ENCODE measurements around the gene LCN12. TPM values are rescaled to one million over a fixed set of nuclear protein-coding genes. Genes with fewer than 3 reads are reported as not detected.

LCN12 gene
- total RNA-seq, result 0.34 TPM in 1 of 2 replicates, not detected in the other

GRCh38 chr9:136951541-136952320, at the start of gene LCN12:
Gene LCN12, plus strand, starts transcription at chr9:136952273. Its CDS starts 55 bp downstream, at chr9:136952328.

GRCh38 chr9:136944519-136945332, 7.3 kb upstream of the LCN12 start, which contains the start of the genes C8G and FBXW5:
Gene C8G, plus strand, starts transcription at chr9:136945243. Its CDS starts 78 bp downstream, at chr9:136945321.
Gene FBXW5, minus strand, starts transcription at chr9:136944738. Its CDS starts 655 bp downstream, at chr9:136944083.

GRCh38 chr9:136977223-136977622, 25.1 kb downstream of the LCN12 start, which contains the start of gene PTGDS:
Gene PTGDS, plus strand, starts transcription at chr9:136977504. Its CDS starts 75 bp downstream, at chr9:136977579.

GRCh38 chr9:136982232-136983051, 30.4 kb downstream of the LCN12 start, which contains the start of gene LCNL1:
Gene LCNL1, plus strand, starts transcription at chr9:136982993. Its CDS starts 594 bp downstream, at chr9:136983587.

GRCh38 chr9:136991993-136992818, 40.1 kb downstream of the LCN12 start, which contains the start of gene PAXX:
Gene PAXX, plus strand, starts transcription at chr9:136992422. Its CDS starts 22 bp downstream, at chr9:136992444.

GRCh38 chr9:136996361-136997292, 44.6 kb downstream of the LCN12 start, which contains the start of gene CLIC3:
Gene CLIC3, minus strand, starts transcription at chr9:136996568. Its CDS starts 25 bp downstream, at chr9:136996543.

Other genes with a start within 250 kb of the LCN12 start
- gene DIPK1B, start 239.7 kb upstream of the LCN12 start, total RNA-seq, result under 0.01 and 1.00 TPM in 2 replicates
- not detected in 2 replicates for gene LCN10, start 209.3 kb upstream of the LCN12 start, total RNA-seq
- gene LCN6, start 203.7 kb upstream of the LCN12 start, total RNA-seq, result not detected in 2 replicates
- gene LCN8, start 194.0 kb upstream of the LCN12 start, total RNA-seq, result not detected in 2 replicates
- not detected in 2 replicates for gene LCN15, start 187.8 kb upstream of the LCN12 start, total RNA-seq
- gene TMEM141, start 160.9 kb upstream of the LCN12 start, total RNA-seq, result 63.2 and 150 TPM in 2 replicates
- under 0.01 and 0.28 TPM in 2 replicates for gene CCDC183, start 155.9 kb upstream of the LCN12 start, total RNA-seq
- gene RABL6, start 144.3 kb upstream of the LCN12 start, total RNA-seq, result 73.4 and 86.8 TPM in 2 replicates
- gene AJM1, start 109.8 kb upstream of the LCN12 start, total RNA-seq, result 2.1 and 3.4 TPM in 2 replicates
- gene PHPT1, start 102.9 kb upstream of the LCN12 start, total RNA-seq, result 88.2 and 91.8 TPM in 2 replicates
- 1.4 and 6.5 TPM in 2 replicates for gene MAMDC4, start 99.9 kb upstream of the LCN12 start, total RNA-seq
- 269 and 274 TPM in 2 replicates for gene EDF1, start 86.0 kb upstream of the LCN12 start, total RNA-seq
- gene TRAF2, start 65.8 kb upstream of the LCN12 start, total RNA-seq, result 9.9 and 24.1 TPM in 2 replicates
- gene FBXW5, start 7.5 kb upstream of the LCN12 start, total RNA-seq, result 107 and 164 TPM in 2 replicates
- 0.28 TPM in 1 of 2 replicates, not detected in the other for gene C8G, start 7.0 kb upstream of the LCN12 start, total RNA-seq
- gene PTGDS, start 25.2 kb downstream of the LCN12 start, total RNA-seq, result not detected in 2 replicates
- gene LCNL1, start 30.7 kb downstream of the LCN12 start, total RNA-seq, result not detected in 2 replicates
- gene PAXX, start 40.1 kb downstream of the LCN12 start, total RNA-seq, result 7.8 and 9.9 TPM in 2 replicates
- gene CLIC3, start 44.3 kb downstream of the LCN12 start, total RNA-seq, result 4.4 and 6.7 TPM in 2 replicates
- gene ABCA2, start 76.0 kb downstream of the LCN12 start, total RNA-seq, result 4.1 and 48.2 TPM in 2 replicates
- not detected in 2 replicates for gene FUT7, start 79.8 kb downstream of the LCN12 start, total RNA-seq
- 3.8 and 16.7 TPM in 2 replicates for gene NPDC1, start 93.9 kb downstream of the LCN12 start, total RNA-seq
- 1.8 and 3.1 TPM in 2 replicates for gene ENTPD2, start 101.8 kb downstream of the LCN12 start, total RNA-seq
- gene SAPCD2, start 118.3 kb downstream of the LCN12 start, total RNA-seq, result 0.85 and 2.1 TPM in 2 replicates
- 4.8 and 6.3 TPM in 2 replicates for gene UAP1L1, start 125.2 kb downstream of the LCN12 start, total RNA-seq
- 62.5 and 67.1 TPM in 2 replicates for gene MAN1B1, start 134.7 kb downstream of the LCN12 start, total RNA-seq
- 62.2 and 81.7 TPM in 2 replicates for gene DPP7, start 162.5 kb downstream of the LCN12 start, total RNA-seq
- gene GRIN1, start 186.9 kb downstream of the LCN12 start, total RNA-seq, result 0.57 and 1.0 TPM in 2 replicates
- gene LRRC26, start 217.8 kb downstream of the LCN12 start, total RNA-seq, result 2.1 TPM in 1 of 2 replicates, not detected in the other
- gene TMEM210, start 219.8 kb downstream of the LCN12 start, total RNA-seq, result not detected in 2 replicates
- gene ANAPC2, start 236.3 kb downstream of the LCN12 start, total RNA-seq, result 17.4 and 24.1 TPM in 2 replicates
- 46.5 and 57.4 TPM in 2 replicates for gene SSNA1, start 236.4 kb downstream of the LCN12 start, total RNA-seq
- 3.6 and 4.8 TPM in 2 replicates for gene TPRN, start 248.5 kb downstream of the LCN12 start, total RNA-seq

Data from nasal cavity respiratory epithelium epithelial cell of viscerocranial mucosa (primary cell).